Spleen (tissue), 7 donors: ENCODE results near the gene BRF1.

ENCODE experiments used
- CTCF ChIP-seq, 11 experiments: fragments of 200-600 bp in 7 of 11; fragments of 450-650 bp in 4 of 11; sonication (generic) in 4 of 11; IDR thresholded peaks in 8 of 11; conservative IDR thresholded peaks in 3 of 11; 1 replicate in 7 of 11; 2 replicates in 4 of 11; pipeline versions ENCODE4 v1.4.0 to v1.8.0; 2016 to 2021; ENCODE audit warnings: antibody characterized with exemption in 11 of 11, inconsistent platforms in 4 of 11, mild to moderate bottlenecking in 1 of 11
- POLR2A ChIP-seq, 3 donors: fragments of 450-650 bp; IDR thresholded peaks; one replicate each; pipeline ENCODE4 v1.5.1; 2017; ENCODE audit warnings: antibody characterized with exemption in 3 of 3, mild to moderate bottlenecking in 1 of 3
- POLR2AphosphoS5 ChIP-seq, 3 donors: sonication (generic); formaldehyde crosslinking; IDR thresholded peaks; one replicate each; pipeline ENCODE4 v1.5.1; 2017; ENCODE audit warnings: antibody characterized with exemption in 3 of 3
- donor health status: DM: no; HTN: no; CAD: no; lungs with moderate emphysema.
- donor health status: DM: no; HTN: no; CAD: no.
- donor health status: DM: no; HTN: no; CAD: no.

DNA sequence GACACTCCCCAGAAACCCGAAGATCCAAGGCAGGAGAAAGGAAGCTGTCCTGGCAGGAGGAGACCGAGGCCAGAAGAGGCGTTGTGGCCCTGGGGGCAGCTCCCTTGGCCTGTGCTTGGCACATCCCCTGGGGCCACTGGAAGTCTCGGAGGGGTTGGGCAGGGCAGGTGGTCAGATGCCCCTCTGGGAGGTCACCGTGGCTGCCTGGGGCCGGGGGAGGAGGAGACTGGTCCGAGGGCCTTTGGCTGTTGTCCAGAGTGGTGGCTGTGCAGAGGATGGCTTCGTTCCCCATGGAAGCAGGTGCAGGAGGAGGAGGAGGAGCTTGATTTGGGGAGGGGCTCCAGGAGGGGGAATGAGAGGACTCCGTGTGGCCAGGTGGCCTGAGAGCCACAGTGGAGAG is 116.3 kb downstream of the BRF1 start:
- no peak for TF ChIP-seq POLR2A (IDR thresholded peaks at IDR 0.05)
- TF ChIP-seq CTCF (IDR thresholded peaks at IDR 0.05 in 8 of 11, conservative IDR thresholded peaks at IDR 0.05 in 3 of 11), result no peak
- no peak for TF ChIP-seq POLR2AphosphoS5 (IDR thresholded peaks at IDR 0.05)
